SKM-1 (cell line): ENCODE measurements around the gene TAT.
"Not testable (repeated sequence)": the region's sequence is repeated elsewhere in the genome, so short reads cannot be mapped to it uniquely, and the experiment has no call there.

Source experiments
- DNase-seq: peaks from one replicate; lab custom pipeline; 2025; ENCODE audit not compliant: unreplicated experiment; lab: John Stamatoyannopoulos, UW

TAT gene

DNA sequence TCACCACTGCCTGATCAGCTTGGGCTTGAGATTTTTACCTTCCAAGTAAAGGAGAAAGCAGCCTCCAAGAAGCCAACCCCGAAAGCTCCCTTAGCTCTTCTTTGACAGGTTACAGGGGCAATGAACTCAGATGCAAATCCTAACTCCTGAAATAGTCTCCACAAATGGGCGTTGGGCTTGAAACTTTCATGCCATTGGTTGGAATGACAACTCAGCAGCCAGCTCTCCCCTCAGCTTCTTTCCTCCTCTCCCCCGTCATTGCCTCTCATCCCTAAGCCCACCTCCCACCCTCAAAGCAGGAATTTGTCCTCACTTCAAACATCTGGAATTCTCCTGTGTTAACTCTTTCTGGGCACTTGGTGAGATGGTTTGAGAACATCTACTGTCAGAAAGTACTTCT, at the start of gene TAT:
TSS of gene TAT (minus strand) at position 122 of the 400 bp plus-strand sequence. CDS start 677 bp downstream, outside the sequence.
- no peak for DNase-seq

DNA sequence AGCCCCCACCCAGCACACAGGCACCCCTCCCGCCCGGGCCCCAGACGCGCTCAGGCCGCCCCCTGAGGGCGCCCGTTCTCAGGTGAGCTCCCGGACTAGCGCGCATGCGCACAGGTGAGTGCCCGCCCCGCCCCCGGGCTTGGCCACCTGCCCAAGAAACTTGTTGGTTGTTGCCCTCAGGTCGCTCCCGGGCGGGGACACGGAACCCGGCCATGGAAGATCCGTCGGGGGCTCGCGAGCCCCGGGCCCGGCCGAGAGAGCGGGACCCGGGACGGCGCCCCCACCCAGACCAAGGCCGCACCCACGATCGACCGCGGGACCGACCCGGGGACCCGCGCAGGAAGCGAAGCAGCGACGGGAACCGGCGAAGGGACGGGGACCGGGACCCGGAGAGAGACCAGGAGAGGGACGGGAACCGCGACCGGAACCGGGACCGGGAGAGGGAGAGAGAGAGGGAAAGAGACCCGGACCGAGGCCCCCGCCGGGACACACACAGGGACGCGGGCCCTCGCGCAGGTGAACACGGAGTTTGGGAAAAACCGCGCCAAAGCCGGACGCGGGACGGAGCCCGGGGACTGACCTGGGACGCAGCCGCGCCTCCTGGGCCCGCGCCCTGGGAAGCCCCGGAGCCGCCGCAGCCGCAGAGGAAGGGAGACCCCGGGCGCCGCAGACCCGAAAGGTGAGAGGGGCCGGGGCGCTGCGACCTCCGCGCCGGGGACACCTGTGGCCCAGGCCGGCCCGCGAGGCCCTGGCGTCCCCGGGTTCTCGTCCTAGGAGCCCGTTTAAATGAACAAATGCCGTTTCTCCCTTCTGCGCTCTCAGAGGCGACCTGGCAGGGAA, 49.3 kb upstream of the TAT start, which contains the start of gene MARVELD3:
TSS of gene MARVELD3 (plus strand) at position 167 of the 840 bp plus-strand sequence. CDS start at position 213, 46 bp downstream.
- DNase-seq: no peak

DNA sequence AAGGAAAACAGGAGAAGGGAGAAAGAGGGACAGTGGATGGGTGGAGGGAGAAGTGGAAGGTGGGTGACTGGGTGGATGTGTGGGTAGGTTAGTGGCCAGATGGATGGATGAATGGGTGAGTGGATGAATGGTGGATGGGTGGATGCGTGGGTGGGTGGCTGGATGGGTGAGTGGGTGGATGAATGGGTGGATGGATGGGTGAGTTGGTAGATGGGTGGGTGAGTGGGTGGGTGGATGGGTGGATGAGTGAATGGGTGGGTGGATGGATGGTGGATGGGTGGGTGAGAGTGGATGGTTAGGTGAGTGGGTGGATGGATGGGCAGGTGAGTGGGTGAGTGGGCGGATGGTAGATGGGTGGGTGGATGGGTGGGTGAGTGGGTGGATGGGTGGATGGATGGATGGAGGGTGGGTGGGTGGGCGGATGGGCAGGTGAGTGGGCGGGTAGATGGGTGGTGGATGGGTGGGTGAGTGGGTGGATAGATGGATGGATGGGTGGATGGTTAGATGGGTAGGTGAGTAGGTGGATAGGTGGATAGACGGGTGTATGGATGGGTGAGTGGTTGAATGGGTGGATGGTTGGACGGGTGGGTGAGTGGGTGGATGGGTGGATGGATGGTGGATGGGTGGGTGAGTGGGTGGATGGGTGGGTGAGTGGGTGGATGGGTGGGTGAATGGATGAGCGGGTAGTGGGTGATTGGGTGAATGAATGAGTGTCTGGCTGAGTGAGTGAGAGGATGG, 48.4 kb upstream of the TAT start:
- no peak for DNase-seq

DNA sequence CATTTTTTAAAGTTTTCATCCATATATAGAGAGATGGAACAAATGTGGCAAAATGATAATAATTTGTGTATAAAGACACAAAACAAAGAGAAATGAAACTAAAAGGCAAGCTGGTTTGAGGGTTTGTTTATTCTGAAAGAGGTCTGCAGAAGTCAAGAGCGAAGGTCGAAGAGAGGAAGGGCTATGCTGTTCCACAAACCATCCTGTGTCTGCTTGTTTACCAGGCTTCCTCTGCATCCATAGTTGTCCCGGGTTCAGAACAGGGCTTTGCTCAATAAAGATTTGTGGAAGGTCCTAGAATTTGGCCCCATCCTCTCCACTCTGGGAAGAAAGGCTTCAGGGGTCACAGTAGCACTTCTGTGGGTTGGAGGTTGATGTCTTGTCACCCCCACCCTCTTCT, 46.7 kb upstream of the TAT start:
- DNase-seq: no peak

DNA sequence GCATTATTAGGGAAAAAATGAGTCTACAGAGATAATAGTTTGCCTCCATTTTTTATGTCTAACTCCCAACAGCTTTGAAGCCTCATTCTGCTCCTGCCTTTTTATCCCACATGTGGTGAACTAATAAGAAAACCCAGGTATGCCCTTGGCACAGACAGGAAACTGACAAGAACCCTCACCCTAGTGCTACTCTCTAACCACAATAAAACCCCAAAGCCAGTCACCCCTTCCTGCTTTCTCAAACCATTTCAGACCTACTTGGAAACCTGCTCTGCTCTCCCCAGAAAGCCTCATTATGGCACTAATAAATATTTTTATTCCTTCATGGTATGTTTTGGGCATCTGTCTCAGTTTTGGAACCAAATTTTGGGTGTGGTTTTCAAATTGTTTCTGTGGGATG, 45.2 kb upstream of the TAT start:
- DNase-seq: no peak

DNA sequence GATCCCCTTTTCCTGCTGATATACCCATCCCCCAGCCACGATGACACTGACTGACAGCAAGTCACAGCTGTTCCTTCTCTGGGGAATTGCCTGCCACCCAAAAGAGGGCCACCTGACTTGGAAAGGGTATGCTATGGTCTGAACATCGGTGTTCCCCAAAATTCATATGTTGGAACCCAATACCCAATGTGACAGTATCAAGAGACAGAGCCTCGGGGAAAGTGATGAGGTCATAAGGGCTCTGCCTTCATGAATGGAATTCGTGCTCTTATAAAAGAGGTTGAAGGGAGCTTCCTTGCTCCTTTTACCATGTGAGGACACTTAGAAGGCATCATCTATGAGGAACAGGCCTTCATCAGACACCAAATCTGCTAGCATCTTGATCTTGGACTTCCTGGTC, 41.5 kb upstream of the TAT start:
- no peak for DNase-seq

DNA sequence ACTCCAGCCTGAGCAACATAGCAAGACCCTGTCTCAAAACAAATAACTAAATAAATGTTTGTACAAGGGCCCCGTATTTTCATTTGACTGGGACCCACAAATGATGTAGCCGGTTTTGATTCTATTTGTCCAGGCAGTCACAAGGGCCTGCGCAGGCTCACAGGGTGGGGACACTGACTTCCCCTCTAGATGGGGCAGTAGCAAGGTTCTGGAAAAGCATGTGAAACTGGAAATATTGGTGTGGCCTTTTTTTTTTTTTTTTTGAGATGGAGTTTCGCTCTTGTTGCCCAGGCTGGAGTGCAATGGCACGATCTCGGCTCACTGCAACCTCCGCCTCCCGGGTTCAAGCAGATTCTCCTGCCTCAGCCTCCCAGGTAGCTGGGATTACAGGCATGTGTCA, 38.1 kb upstream of the TAT start:
- DNase-seq: not testable (repeated sequence)

DNA sequence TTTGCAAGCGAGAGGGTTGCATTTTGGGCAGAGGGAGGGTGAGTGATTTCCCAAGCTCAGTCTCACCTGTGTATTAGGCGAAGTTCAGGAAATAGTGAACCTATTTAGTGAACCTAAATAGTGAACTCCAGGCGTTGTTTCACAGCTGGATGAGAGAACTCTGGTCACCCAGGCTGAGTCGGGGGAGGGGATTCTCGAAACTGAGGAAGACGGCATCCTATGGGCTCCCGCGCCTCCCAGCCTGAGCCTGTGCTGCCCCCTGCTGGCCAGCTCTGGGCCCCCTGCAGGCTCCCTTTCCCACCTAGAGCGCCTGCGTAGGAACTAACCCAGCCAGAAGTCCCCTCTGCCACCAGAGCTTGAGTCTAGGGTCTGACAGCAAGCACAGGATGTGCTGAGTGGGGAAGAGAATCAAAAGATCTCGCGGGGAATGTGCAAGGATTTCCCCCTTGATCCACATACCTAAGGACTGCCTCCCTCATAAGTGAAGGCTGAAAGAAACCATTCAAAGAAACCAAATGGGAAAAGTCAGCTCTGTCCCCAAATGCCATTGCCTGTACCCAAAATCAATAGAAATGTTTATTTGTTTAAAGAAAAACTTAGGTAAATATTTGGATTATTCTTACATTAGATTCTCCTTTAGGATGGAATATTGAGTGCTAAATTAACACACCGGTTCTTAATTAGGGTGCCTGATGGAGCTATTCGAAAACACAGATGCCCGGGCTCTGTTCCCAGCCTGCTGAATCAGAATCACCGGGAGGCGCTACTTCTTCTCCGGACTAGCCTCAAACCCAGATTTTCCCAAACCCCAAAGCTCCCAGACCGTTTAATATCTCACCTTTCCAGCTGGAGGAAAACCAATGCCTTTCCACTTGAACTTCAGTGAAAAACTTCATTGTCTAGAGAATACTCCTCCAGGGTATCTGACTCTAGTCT, 34.3 kb upstream of the TAT start:
- DNase-seq: peak; percentile 47

DNA sequence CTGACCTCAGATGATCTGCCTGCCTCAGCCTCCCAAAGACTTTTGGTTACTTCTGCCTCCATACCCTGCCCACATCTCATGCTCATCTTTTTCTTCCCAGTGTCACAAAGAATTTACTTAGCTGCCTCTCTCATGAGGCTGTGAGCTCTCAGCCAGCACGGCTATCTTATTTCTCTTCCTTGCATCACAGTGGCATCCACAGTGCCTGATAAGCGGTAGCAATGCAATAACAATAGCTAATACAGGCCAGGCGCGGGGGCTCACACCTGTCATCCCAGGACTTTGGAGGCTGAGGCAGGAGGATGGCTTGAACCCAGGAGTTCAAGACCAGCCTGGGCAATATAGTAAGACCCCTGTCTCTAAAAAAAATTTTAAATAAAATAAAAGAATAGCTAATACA, 33.6 kb upstream of the TAT start:
- no peak for DNase-seq

DNA sequence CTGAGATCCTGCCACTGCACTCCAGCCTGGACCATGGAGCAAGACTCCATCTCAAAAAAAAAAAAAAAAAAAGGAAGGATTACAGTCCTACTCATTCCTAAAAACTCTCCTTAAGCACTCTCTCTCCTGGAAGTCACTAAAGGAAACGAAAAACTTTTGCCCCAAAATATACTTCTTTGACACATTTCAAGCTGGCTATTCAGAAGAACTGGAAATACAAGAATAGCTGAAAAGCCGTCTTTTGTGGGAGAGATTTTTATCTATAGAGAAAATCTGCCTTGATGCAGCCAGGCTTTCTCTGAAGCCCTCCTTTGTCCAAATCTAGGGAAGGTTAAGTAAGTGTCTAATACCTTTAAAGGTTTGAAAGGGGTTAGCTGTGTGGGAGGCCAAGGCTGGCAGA, 32.2 kb upstream of the TAT start:
- DNase-seq: no peak

DNA sequence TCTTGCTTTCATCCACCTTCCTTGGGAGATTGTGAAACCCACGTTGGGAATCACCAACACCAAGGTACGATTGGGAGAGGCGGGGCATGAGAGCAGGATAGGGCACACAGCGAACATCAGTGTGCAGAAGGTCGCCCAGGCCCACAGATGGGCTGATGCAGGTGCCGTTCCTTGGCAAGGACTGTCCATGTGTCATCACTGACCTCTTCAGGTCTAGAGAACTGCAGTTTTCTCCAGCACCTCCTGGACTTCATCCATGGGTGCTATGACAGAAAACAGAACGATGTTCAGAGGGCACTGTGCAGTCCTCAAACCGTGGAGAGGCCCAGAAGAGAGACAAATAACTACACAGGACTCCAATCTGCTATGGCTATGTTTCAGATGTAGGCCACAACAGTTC, 23.9 kb upstream of the TAT start:
- no peak for DNase-seq

DNA sequence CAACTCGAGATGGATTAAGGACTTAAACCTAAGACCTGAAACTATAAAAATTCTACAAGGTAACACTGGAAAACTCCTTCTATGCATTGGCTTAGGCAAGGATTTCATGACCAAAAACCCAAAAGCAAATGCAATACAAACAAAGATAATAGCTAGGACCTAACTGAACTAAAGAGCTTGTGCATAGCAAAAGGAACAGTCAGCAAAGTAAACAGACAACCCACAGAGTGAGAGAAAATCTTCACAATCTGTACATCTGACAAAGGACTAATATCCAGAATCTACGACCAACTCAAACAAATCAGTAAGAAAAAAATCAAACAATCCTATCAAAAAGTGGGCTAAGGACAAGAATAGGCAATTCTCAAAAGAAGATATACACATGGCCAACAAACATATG, 21.5 kb upstream of the TAT start:
- DNase-seq: not testable (repeated sequence)

DNA sequence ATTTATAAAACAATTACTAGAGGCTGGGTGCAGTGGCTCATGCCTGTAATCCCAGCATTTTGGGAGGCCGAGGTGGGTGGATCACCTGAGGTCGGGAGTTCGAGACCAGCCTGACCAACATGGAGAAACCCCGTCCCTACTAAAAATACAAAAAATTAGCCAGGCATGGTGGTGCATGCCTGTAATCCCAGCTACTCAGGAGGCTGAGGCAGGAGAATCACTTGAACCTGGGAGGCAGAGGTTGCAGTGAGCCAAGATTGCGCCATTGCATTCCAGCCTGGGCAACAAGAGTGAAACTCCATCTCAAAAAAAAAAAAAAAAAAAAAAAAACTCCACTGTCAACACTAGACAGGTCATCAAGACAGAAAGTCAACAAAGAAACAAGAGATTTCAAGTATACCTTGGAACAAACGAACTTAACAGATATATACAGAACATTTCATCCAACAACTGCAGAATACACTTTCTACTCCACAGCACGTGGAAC, 18.5 kb upstream of the TAT start:
- not testable (repeated sequence) for DNase-seq

DNA sequence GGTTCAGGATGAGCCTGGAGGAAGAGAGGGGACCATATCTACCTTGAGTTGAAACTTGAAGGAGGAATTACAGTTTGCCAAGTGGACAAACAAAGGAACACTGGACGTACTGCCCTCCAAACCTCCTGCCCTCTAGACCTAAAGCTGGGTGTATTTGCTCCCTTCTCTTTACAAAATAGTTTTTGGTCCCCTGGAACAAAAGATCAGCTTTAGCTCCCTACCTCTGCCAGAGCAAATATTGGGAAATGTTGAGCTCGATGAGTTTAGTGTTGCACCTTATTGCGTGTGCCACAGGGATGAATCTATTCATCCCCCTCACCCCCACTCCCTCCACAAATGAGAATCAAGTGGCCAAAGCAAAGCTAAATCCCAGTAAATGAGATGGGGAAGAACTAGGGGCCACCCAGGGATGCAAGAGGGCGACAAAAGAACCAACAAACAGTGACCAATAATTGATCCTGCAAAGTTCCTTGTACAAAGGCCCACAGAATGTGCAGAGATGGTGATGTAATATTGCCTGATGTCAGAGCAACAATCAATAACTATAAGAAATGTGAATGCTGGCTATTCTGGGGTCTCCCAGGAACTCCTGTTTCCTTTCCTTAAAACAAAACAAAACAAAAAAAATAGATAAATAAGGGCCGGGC, 17.2 kb upstream of the TAT start:
- no peak for DNase-seq

DNA sequence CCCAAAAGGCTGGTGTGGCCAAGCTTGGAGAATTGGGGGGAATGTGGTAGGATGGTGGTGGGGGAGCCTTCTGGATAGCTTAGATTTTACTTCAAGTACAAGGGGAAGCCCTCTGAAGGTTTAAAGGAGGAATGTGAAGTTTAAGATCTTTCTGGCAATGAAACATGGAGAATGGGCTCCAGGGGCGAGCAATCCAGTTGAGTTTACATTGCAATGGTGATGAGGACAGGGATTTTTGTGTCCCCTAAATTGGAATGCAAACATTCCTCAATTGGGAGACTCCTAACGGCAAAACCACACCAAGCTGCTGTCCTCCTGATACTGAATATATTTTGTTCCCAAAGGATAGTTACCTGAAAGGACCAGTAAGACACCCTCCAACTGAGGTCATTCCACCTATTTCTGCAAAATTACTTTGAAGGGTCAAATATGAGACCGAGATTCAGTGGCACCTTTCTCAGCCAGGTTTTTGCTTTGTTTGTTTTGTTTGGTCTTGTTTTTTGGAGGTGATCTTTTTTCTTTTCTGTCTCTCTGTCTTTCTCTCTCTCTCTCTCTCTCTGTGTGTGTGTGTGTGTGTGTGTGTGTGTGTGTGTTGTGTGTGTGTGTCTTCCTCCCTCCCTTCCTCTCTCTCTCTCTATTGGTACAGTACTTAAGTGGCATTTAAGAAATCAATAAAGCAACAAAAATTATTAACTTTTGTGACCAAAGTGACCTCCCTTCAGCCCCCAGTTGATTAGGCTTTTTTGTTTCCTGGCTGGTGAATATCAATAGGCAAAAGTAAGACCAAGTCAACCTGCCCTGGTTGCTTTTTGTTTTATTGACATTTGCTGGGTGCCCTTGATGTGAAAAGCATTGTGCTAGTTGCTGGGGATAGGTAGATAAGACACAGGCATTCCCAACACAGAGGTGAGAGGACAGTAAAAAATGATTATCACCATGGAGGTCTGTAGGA, 16.4 kb upstream of the TAT start:
- DNase-seq: no peak

DNA sequence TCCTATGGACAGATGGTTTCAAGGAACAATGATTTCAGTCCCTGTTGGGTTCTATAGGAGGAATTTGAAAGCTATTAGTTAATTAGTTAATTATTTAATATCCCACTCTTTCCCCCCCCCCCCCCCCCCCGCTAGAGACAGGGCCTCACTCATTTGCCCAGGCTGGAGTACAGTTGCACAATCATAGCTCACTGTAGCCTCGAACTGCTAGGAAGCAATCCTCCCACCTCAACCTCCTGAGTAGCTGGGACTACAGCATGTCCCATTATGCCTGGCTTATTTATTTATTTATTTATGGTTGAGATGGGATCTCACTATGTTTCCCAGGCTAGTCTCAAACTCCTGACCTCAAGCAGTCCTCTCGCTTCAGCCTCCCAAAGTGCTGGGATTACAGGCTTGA, 15.0 kb upstream of the TAT start:
- DNase-seq: no peak

DNA sequence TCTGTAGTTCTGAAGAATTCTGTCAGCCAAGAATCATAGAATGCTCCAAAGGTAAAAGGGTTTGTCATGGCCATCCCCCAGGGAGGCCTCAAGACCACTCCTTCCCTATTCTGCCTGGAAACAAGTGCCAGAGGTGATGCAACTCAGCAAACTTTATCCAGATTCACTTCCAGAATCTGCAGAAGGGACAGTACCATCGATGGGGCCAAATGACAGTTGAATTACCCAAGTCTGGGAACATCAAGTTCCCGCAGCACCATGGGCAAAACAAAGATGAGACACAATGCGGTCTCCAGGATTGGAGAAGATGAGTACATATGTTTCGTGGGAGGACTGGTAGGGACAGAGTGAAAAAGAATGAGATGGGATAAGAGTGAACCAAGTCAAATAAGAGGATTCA, 13.7 kb upstream of the TAT start:
- DNase-seq: no peak

DNA sequence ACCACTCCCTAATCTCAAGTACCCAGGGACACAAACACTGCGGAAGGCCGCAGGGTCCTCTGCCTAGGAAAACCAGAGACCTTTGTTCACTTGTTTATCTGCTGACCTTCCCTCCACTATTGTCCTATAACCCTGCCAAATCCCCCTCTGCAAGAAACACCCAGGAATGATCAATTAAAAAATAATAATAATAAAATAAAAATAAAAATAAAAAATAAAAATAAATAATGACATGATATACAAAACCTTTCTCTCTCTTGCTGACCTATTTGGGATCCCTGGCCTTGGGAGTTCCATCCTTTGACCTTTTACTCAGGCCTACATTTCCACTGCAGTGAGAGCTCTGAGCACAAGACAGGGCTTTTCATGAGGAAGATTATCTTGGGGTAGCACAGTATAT, 13.2 kb upstream of the TAT start:
- DNase-seq: not testable (repeated sequence)

DNA sequence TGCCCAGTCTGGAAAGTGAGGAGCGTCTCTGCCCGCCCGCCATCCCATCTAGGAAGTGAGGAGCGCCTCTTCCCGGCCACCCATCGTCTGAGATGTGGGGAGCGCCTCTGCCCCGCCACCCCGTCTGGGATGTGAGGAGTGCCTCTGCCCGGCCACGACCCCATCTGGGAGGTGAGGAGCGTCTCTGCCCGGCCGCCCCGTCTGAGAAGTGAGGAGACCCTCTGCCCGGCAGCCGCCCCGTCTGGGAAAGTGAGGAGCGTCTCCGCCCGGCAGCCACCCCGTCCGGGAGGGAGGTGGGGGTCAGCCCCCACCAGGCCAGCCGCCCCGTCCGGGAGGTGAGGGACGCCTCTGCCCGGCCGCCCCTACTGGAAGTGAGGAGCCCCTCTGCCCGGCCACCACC, 12.4 kb upstream of the TAT start:
- DNase-seq: not testable (repeated sequence)
